ENCODE results near the gene PEX16. TPM values are rescaled to one million over a fixed set of nuclear protein-coding genes. Genes with fewer than 3 reads are reported as not detected.

The PEX16 gene
- total and polyA plus RNA-seq, 2 of the 13 experiments (the other 11 are each of a cell fraction or from before 2014, with no cell fraction given): 12.5 to 21.8 TPM

- TF ChIP-seq HNRNPK (IDR thresholded peaks at IDR 0.05; ENCODE audit: low read depth, low read length, poor library complexity, severe bottlenecking) (no peak), STAT5B (CRISPR knock-in tag; IDR thresholded peaks at IDR 0.05) (no peak), NR2F1 (CRISPR knock-in tag; IDR thresholded peaks at IDR 0.05) (no peak), ZNF280B (CRISPR knock-in tag; IDR thresholded peaks at IDR 0.05; ENCODE audit: borderline replicate concordance) (no peak), TIGD3 (CRISPR knock-in tag; IDR thresholded peaks at IDR 0.05; ENCODE audit: borderline replicate concordance) (no peak), ZNF841 (CRISPR knock-in tag; IDR thresholded peaks at IDR 0.05; ENCODE audit: borderline replicate concordance) (no peak), DNMT3B (CRISPR knock-in tag; conservative IDR thresholded peaks at IDR 0.05) (no peak), ZNF263 (CRISPR knock-in tag; IDR thresholded peaks at IDR 0.05) (peak; percentile 41; the same call in 1 of the 2 replicates), NCOA5 (CRISPR knock-in tag; IDR thresholded peaks at IDR 0.05) (no peak), ZNF414 (CRISPR knock-in tag; IDR thresholded peaks at IDR 0.05) (0 out of 2 replicates have a peak, but pooled peaks have one; percentile 14), MTF1 (CRISPR knock-in tag; IDR thresholded peaks at IDR 0.05) (no peak), PAWR (CRISPR knock-in tag; IDR thresholded peaks at IDR 0.05; ENCODE audit: borderline replicate concordance) (no peak), NFE2 (CRISPR knock-in tag; IDR thresholded peaks at IDR 0.05) (no peak), GATAD2A (CRISPR knock-in tag; IDR thresholded peaks at IDR 0.05) (0 out of 2 replicates have a peak, but pooled peaks have one; percentile 22), KDM3A (CRISPR knock-in tag; IDR thresholded peaks at IDR 0.05; ENCODE audit: low read depth) (no peak), ZNF256 (CRISPR knock-in tag; conservative IDR thresholded peaks at IDR 0.05) (no peak), ZNF547 (CRISPR knock-in tag; IDR thresholded peaks at IDR 0.05) (no peak), ZNF550 (CRISPR knock-in tag; IDR thresholded peaks at IDR 0.05; ENCODE audit: borderline replicate concordance) (0 out of 2 replicates have a peak, but pooled peaks have one; percentile 13), FOSL2 (CRISPR knock-in tag; IDR thresholded peaks at IDR 0.05) (no peak; the same call in 1 of the 2 replicates), MXD3 (CRISPR knock-in tag; IDR thresholded peaks at IDR 0.05) (no peak), ZNF784 (CRISPR knock-in tag; IDR thresholded peaks at IDR 0.05; ENCODE audit: borderline replicate concordance) (no peak), SRSF4 (IDR thresholded peaks at IDR 0.05; ENCODE audit: low read depth, low read length, poor library complexity, severe bottlenecking) (no peak), EZH2 (conservative IDR thresholded peaks at IDR 0.05; ENCODE audit: low read depth, low read length) (no peak), ZNF296 (CRISPR knock-in tag; conservative IDR thresholded peaks at IDR 0.05) (no peak), PAF1 (CRISPR knock-in tag; IDR thresholded peaks at IDR 0.05) (no peak), SP2 (CRISPR knock-in tag; IDR thresholded peaks at IDR 0.05) (no peak)
Observed at GRCh38 chr11:45921561-45922424, 4.1 kb upstream of the PEX16 start (continued).
